Ovary (tissue), 3 donors: ENCODE measurements around the gene CTNNAL1.

Source experiments
- CTCF ChIP-seq, 3 donors: fragments of 450-650 bp in 2 of 3; fragments of 200-600 bp in 1 of 3; IDR thresholded peaks; one replicate each; pipeline versions ENCODE4 v1.5.1 to v1.8.0; 2016 to 2022; ENCODE audit warnings: antibody characterized with exemption in 3 of 3, mild to moderate bottlenecking in 1 of 3
- EP300 ChIP-seq: sonication (generic); formaldehyde crosslinking; IDR thresholded peaks from one replicate; pipeline ENCODE4 v1.6.1; 2017; ENCODE audit warnings: antibody characterized with exemption
- POLR2A ChIP-seq: fragments of 450-650 bp; IDR thresholded peaks from one replicate; pipeline ENCODE4 v1.6.1; 2017; ENCODE audit warnings: antibody characterized with exemption, mild to moderate bottlenecking, moderate library complexity
- donor health status: DM: no; HTN: no; CAD: no.

- TF ChIP-seq CTCF (IDR thresholded peaks at IDR 0.05) (no peak), POLR2A (no peak), EP300 (no peak)
These were observed 38.4 kb upstream of the CTNNAL1 start for GRCh38 chr9:109051733-109052132.
